ENCODE results near the gene MLXIP.
"Not testable (repeated sequence)": the region's sequence is repeated elsewhere in the genome, so short reads cannot be mapped to it uniquely, and the experiment has no call there.

Gene MLXIP

DNA sequence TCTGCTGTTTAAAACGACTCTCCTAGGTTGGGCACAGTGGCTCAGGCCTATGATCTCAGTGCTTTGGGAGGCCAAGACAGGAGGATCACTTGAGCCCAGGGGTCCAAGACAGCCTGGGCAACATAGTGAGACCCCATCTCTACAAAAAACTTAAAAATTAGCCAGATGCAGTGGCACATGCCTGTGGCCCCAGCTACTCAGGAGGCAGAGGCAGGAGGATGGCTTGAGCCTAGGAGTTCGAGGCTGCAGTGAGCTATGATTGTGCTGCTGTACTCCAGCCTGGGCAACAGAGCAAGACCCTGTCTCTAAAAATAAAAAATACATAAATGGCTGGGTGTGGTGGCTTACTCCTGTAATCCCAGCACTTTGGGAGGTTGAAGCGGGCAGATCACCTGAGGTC is 37.1 kb upstream of the MLXIP start:
- H3K4me3 ChIP-seq (ENCODE audit: low read depth, low read length); CTCF ChIA-PET; POLR2A ChIA-PET; H3K9me3 ChIP-seq (ENCODE audit: control insufficient read depth, insufficient read depth, low read depth, low read length); H3K27ac ChIP-seq (ENCODE audit: extremely low read depth, low read depth, low read length); H3K4me1 ChIP-seq (ENCODE audit: control insufficient read depth, insufficient read depth, low read length): not testable (repeated sequence)
- peak; percentile 99 for TF ChIP-seq ZNF121 (tag by site-specific recombination; IDR thresholded peaks at IDR 0.05)
- peaks cover 55 to 63% of the 10 kb centered on the region in 2 experiments; a peak in 2 of 3 replicates for H3K36me3 ChIP-seq (ENCODE audit: control insufficient read depth in 2 of 2, insufficient read depth in 1 of 2, low read length in 2 of 2)

GRCh38 chr12:122042910-122043309 is 35.6 kb upstream of the MLXIP start:
- peaks cover 54 to 59% of the 10 kb centered on the region in 2 experiments; a peak in 2 of 3 replicates for H3K36me3 ChIP-seq (ENCODE audit: control insufficient read depth in 2 of 2, insufficient read depth in 1 of 2, low read length in 2 of 2)
- no peak overlapping the region for H3K4me3 ChIP-seq (ENCODE audit: low read depth, low read length)
- no peak overlapping the region for H3K27ac ChIP-seq (ENCODE audit: extremely low read depth, low read depth, low read length)
- POLR2A ChIA-PET: no interaction called here
- CTCF ChIA-PET: interaction anchor here (0.6 to 1.6 kb wide), 4 partner anchors 11 to 249 kb away, joined by 3 to 4 read pairs (median 3); partner anchors contain the start of gene RHOF
- H3K4me1 ChIP-seq (ENCODE audit: control insufficient read depth, insufficient read depth, low read length): no peaks in the 10 kb centered on the region
- TF ChIP-seq ZBTB1 (tag by site-specific recombination; IDR thresholded peaks at IDR 0.05): no peak
- no peak for TF ChIP-seq SP7 (tag by site-specific recombination; IDR thresholded peaks at IDR 0.05)
- TF ChIP-seq ZBTB48 (tag by site-specific recombination; IDR thresholded peaks at IDR 0.05): no peak
- TF ChIP-seq ZNF174 (tag by site-specific recombination; IDR thresholded peaks at IDR 0.05): no peak
- TF ChIP-seq RBAK (tag by site-specific recombination; IDR thresholded peaks at IDR 0.05): no peak
- no peak for TF ChIP-seq GLI4 (tag by site-specific recombination; IDR thresholded peaks at IDR 0.05)
- no peak for TF ChIP-seq ZNF561 (tag by site-specific recombination; IDR thresholded peaks at IDR 0.05; ENCODE audit: borderline replicate concordance)
- no peak for TF ChIP-seq KLF10 (tag by site-specific recombination; IDR thresholded peaks at IDR 0.05)
- TF ChIP-seq ZNF610 (tag by site-specific recombination; IDR thresholded peaks at IDR 0.05; ENCODE audit: borderline replicate concordance): no peak
- no peak for TF ChIP-seq FEZF1 (tag by site-specific recombination; IDR thresholded peaks at IDR 0.05)
- TF ChIP-seq GLI2 (tag by site-specific recombination; IDR thresholded peaks at IDR 0.05; ENCODE audit: borderline replicate concordance, low read depth): no peak
- TF ChIP-seq, protein P1, sequence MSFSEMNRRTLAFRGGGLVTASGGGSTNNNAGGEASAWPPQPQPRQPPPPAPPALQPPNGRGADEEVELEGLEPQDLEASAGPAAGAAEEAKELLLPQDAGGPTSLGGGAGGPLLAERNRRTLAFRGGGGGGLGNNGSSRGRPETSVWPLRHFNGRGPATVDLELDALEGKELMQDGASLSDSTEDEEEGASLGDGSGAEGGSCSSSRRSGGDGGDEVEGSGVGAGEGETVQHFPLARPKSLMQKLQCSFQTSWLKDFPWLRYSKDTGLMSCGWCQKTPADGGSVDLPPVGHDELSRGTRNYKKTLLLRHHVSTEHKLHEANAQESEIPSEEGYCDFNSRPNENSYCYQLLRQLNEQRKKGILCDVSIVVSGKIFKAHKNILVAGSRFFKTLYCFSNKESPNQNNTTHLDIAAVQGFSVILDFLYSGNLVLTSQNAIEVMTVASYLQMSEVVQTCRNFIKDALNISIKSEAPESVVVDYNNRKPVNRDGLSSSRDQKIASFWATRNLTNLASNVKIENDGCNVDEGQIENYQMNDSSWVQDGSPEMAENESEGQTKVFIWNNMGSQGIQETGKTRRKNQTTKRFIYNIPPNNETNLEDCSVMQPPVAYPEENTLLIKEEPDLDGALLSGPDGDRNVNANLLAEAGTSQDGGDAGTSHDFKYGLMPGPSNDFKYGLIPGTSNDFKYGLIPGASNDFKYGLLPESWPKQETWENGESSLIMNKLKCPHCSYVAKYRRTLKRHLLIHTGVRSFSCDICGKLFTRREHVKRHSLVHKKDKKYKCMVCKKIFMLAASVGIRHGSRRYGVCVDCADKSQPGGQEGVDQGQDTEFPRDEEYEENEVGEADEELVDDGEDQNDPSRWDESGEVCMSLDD (tag by site-specific recombination; IDR thresholded peaks at IDR 0.05): no peak
- TF ChIP-seq ZNF645 (tag by site-specific recombination; IDR thresholded peaks at IDR 0.05): no peak
- TF ChIP-seq HOXC10 (CRISPR knock-in tag; IDR thresholded peaks at IDR 0.05): no peak
- no peak for TF ChIP-seq ZNF768 (tag by site-specific recombination; IDR thresholded peaks at IDR 0.05)
- H3K9me3 ChIP-seq (ENCODE audit: control insufficient read depth, insufficient read depth, low read depth, low read length): no peaks in the 10 kb centered on the region

DNA sequence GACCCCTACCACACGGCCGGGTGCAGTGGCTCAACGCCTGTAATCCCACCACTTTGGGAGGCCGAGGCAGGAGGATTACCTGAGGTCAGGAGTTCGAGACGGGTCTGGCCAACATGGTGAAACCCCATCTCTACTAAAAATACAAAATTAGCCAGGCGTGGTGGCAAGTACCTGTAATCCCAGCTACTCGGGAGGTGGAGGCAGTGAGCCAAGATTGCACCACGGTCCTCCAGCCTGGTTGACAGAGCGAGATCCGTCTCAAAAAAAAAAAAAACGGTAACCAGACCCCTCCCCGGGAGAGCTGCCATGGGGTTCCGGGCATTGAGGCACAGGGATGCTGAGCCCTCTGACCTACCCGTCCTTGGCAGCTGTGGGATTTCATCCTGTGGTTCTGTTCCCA is 35.1 kb upstream of the MLXIP start:
- no peak for TF ChIP-seq ZNF624 (tag by site-specific recombination; IDR thresholded peaks at IDR 0.05)
- no peak for TF ChIP-seq ZNF132 (tag by site-specific recombination; IDR thresholded peaks at IDR 0.05; ENCODE audit: borderline replicate concordance)
- no peak for TF ChIP-seq PRDM4 (tag by site-specific recombination; IDR thresholded peaks at IDR 0.05)
- no peak for TF ChIP-seq MZF1 (tag by site-specific recombination; IDR thresholded peaks at IDR 0.05; ENCODE audit: borderline replicate concordance)
- no peak for TF ChIP-seq KLF9 (tag by site-specific recombination; IDR thresholded peaks at IDR 0.05; ENCODE audit: low read depth)
- no peak for TF ChIP-seq ZNF629 (tag by site-specific recombination; IDR thresholded peaks at IDR 0.05)
- TF ChIP-seq TCF7L2 (IDR thresholded peaks at IDR 0.05; ENCODE audit: borderline replicate concordance, low read depth, low read length): no peak
- TF ChIP-seq, protein P2, sequence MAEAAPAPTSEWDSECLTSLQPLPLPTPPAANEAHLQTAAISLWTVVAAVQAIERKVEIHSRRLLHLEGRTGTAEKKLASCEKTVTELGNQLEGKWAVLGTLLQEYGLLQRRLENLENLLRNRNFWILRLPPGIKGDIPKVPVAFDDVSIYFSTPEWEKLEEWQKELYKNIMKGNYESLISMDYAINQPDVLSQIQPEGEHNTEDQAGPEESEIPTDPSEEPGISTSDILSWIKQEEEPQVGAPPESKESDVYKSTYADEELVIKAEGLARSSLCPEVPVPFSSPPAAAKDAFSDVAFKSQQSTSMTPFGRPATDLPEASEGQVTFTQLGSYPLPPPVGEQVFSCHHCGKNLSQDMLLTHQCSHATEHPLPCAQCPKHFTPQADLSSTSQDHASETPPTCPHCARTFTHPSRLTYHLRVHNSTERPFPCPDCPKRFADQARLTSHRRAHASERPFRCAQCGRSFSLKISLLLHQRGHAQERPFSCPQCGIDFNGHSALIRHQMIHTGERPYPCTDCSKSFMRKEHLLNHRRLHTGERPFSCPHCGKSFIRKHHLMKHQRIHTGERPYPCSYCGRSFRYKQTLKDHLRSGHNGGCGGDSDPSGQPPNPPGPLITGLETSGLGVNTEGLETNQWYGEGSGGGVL (tag by site-specific recombination; IDR thresholded peaks at IDR 0.05): no peak
- Histone ChIP-seq H3K27ac (ENCODE audit: extremely low read depth, low read depth, low read length) (no peak overlapping the region), H3K9me3 (ENCODE audit: control insufficient read depth, insufficient read depth, low read depth, low read length) (no peaks in the 10 kb centered on the region), H3K4me3 (ENCODE audit: low read depth, low read length) (no peak overlapping the region), H3K4me1 (ENCODE audit: control insufficient read depth, insufficient read depth, low read length) (no peaks in the 10 kb centered on the region), H3K36me3 (ENCODE audit: control insufficient read depth in 2 of 2, insufficient read depth in 1 of 2, low read length in 2 of 2) (peaks cover 53 to 59% of the 10 kb centered on the region in 2 experiments; a peak in 2 of 3 replicates)
- POLR2A ChIA-PET: no interaction called here
- CTCF ChIA-PET: interaction anchor here (0.8 to 1.6 kb wide), 2 partner anchors 11 kb away, joined by 3 to 4 read pairs; no protein-coding TSS in a partner anchor

All from HEK293 (cell line).